ENCODE data around the gene FAM171A1. TPM values are rescaled to one million over a fixed set of nuclear protein-coding genes. Genes with fewer than 3 reads are reported as not detected.
A peak's percentile ranks its signal among the peaks of the same experiment; 100 is the strongest.

FAM171A1 gene
- total and polyA plus RNA-seq, 2 of the 13 experiments (the other 11 are each of a cell fraction or from before 2014, with no cell fraction given) = 21.5 to 34.7 TPM

GRCh38 chr10:15168291-15168785, 202.8 kb downstream of the FAM171A1 start, which contains the start of gene NMT2 (continued):
- TF ChIP-seq MYPOP (CRISPR knock-in tag; IDR thresholded peaks at IDR 0.05) = peak; percentile 5; the same call in 1 of the 2 replicates
- TF ChIP-seq NONO (IDR thresholded peaks at IDR 0.05) = no peak
- peak; percentile 69 for TF ChIP-seq NONO (CRISPR knock-in tag; conservative IDR thresholded peaks at IDR 0.05)
- no peak for TF ChIP-seq ZNF703 (CRISPR knock-in tag; IDR thresholded peaks at IDR 0.05; ENCODE audit: borderline replicate concordance)
- TF ChIP-seq MXI1 (IDR thresholded peaks at IDR 0.05; ENCODE audit: borderline replicate concordance, low read depth, low read length) = peak; percentile 58; the same call in 1 of the 3 replicates
- peak; percentile 70; the same call in 1 of the 2 replicates for TF ChIP-seq ATF7-NPFF (CRISPR knock-in tag; IDR thresholded peaks at IDR 0.05; ENCODE audit: low read depth)
- TF ChIP-seq SP5 (CRISPR knock-in tag; IDR thresholded peaks at IDR 0.05; ENCODE audit: borderline replicate concordance, low read depth) = peak; percentile 55; the same call in 1 of the 2 replicates
- TF ChIP-seq FOXK1 (CRISPR knock-in tag; IDR thresholded peaks at IDR 0.05; ENCODE audit: borderline replicate concordance, low read depth) = no peak
- TF ChIP-seq NCOR1 (IDR thresholded peaks at IDR 0.05; ENCODE audit: borderline replicate concordance, low read length) = no peak
- TF ChIP-seq ZBTB14 (CRISPR knock-in tag; IDR thresholded peaks at IDR 0.05) = peak; percentile 40; the same call in 1 of the 2 replicates
- no peak; the same call in 1 of the 2 replicates for TF ChIP-seq SRY (CRISPR knock-in tag; IDR thresholded peaks at IDR 0.05)
- peak in 1 of 2 experiments; percentile 50; a peak in 2 of 4 replicates for TF ChIP-seq KLF16 (CRISPR knock-in tag; IDR thresholded peaks at IDR 0.05)
- no peak for TF ChIP-seq FOXA1 (IDR thresholded peaks at IDR 0.05)
- TF ChIP-seq FOXA1 (CRISPR knock-in tag; IDR thresholded peaks at IDR 0.05) = 0 out of 2 replicates have a peak, but pooled peaks have one; percentile 6
- TF ChIP-seq ZNF776 (CRISPR knock-in tag; IDR thresholded peaks at IDR 0.05) = peak; percentile 40; the same call in 1 of the 2 replicates
- TF ChIP-seq, protein P1, sequence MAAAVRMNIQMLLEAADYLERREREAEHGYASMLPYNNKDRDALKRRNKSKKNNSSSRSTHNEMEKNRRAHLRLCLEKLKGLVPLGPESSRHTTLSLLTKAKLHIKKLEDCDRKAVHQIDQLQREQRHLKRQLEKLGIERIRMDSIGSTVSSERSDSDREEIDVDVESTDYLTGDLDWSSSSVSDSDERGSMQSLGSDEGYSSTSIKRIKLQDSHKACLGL (CRISPR knock-in tag; IDR thresholded peaks at IDR 0.05) = peak; percentile 61; the same call in 1 of the 2 replicates
- TF ChIP-seq CENPT (CRISPR knock-in tag; IDR thresholded peaks at IDR 0.05; ENCODE audit: low read depth) = peak; percentile 42; the same call in 1 of the 2 replicates
- TF ChIP-seq, protein P2, sequence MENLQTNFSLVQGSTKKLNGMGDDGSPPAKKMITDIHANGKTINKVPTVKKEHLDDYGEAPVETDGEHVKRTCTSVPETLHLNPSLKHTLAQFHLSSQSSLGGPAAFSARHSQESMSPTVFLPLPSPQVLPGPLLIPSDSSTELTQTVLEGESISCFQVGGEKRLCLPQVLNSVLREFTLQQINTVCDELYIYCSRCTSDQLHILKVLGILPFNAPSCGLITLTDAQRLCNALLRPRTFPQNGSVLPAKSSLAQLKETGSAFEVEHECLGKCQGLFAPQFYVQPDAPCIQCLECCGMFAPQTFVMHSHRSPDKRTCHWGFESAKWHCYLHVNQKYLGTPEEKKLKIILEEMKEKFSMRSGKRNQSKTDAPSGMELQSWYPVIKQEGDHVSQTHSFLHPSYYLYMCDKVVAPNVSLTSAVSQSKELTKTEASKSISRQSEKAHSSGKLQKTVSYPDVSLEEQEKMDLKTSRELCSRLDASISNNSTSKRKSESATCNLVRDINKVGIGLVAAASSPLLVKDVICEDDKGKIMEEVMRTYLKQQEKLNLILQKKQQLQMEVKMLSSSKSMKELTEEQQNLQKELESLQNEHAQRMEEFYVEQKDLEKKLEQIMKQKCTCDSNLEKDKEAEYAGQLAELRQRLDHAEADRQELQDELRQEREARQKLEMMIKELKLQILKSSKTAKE (CRISPR knock-in tag; IDR thresholded peaks at IDR 0.05; ENCODE audit: borderline replicate concordance) = 0 out of 2 replicates have a peak, but pooled peaks have one; percentile 40
- TF ChIP-seq FOXP4 (CRISPR knock-in tag; IDR thresholded peaks at IDR 0.05) = no peak
